ENCODE data around the gene RACGAP1.

Gene RACGAP1

DNA sequence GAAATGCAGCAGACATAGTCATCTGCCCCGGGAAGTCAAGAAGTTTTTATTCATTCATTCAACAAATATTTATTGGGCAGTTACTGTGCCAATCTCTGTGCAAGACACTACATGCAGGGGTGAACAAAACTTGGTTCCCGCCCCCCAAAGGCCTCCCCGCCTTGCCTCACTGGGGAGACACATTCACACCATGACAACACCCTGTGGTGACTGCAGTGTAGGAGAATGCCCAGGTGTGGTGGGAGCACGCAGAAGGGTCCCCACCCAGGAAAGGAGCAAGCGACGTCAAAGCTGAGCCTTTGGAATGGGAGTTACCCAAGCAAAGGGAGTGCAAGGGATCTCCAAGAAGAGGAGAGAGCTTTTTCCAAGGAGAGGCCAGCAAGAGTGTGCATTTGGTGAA lies 54.2 kb downstream of the RACGAP1 start:
- Histone ChIP-seq H3K4me3 (no peak overlapping the region), H3K36me3 (replicated peaks) (no peaks in the 10 kb centered on the region; the same call in 1 of the 2 replicates), H3K9me3 (no peaks in the 10 kb centered on the region), H3K4me1 (peaks cover 5% of the 10 kb centered on the region), H3K27me3 (ENCODE audit: low read depth) (no peaks in the 10 kb centered on the region)
- DNase-seq (ENCODE audit: low spot score in 2 of 2) = no peak
- in situ Hi-C loops (cut with MboI; ENCODE audit: low sequenced_read_pairs) = no loop called here

DNA sequence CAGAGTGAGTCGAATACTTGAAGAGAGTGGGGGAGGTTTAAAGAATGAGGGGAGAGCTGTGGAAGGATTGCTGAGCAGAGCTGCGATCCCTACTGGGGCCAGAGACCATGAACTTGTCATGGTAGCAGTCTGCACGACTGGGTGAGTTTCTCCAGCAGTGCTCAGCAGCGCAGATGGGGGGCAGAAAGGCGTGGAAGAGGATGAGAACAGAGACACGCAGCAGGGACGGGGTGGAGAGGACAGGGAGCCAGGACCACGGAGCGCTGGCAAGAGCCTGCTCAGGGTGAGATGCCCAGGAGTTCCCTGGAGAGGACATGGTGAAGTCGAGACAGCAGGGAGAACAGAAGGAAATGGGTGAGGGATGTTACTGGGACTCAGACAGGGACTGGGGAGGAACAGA lies 54.6 kb downstream of the RACGAP1 start:
- Histone ChIP-seq H3K27me3 (ENCODE audit: low read depth) (no peaks in the 10 kb centered on the region), H3K4me3 (no peak overlapping the region), H3K4me1 (peaks cover 5% of the 10 kb centered on the region), H3K36me3 (replicated peaks) (no peaks in the 10 kb centered on the region; the same call in 1 of the 2 replicates), H3K9me3 (no peaks in the 10 kb centered on the region)
- in situ Hi-C loops (cut with MboI; ENCODE audit: low sequenced_read_pairs) = no loop called here
- DNase-seq (ENCODE audit: low spot score in 2 of 2) = no peak

DNA sequence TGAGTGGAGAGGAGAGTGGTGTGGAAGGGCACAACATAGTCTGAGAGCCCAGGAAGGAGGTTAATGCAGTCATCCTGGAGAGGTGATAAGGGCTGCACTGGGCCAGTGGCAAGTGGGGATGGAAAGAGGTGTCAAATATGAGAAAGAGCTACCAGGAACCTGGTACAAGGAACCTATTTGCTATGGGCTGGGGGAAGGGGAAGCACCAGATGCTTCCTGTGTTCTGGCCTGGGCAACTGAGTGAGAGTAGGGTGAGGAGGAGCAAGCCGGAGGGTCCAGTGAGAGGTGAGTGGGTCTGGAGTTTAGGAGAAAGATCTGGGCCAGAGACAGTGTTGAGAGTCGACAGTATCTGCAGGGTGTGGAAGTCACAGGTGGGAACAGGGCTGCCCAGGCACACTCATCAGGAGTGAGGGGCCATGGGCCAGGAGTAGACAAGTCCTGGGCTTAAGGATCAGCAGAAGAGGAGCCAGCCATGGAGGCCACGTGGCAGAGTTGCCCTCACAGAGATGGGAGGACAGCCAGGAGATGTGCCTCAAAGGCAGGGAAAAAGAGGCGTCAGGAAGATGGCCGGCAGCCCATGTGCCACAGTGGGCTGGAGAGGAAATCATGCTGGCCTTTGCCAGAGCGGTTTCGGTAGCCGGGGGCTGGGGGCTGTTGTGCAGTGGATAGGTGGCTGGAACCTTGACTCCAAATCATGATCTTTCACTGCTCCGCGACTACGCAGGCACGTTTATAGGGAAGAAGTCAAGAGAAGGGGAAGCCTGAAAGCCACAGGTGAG lies 55.5 kb downstream of the RACGAP1 start:
- H3K9me3 ChIP-seq = no peaks in the 10 kb centered on the region
- no peak for DNase-seq (ENCODE audit: low spot score in 2 of 2)
- in situ Hi-C loops (cut with MboI; ENCODE audit: low sequenced_read_pairs) = loop anchor here (5.0 kb wide), 1 partner anchor 97 kb away; no protein-coding TSS in a partner anchor
- no peaks in the 10 kb centered on the region for H3K27me3 ChIP-seq (ENCODE audit: low read depth)
- H3K4me1 ChIP-seq = peaks cover 5% of the 10 kb centered on the region
- no peak overlapping the region for H3K4me3 ChIP-seq
- no peaks in the 10 kb centered on the region; the same call in 1 of the 2 replicates for H3K36me3 ChIP-seq (replicated peaks)

DNA sequence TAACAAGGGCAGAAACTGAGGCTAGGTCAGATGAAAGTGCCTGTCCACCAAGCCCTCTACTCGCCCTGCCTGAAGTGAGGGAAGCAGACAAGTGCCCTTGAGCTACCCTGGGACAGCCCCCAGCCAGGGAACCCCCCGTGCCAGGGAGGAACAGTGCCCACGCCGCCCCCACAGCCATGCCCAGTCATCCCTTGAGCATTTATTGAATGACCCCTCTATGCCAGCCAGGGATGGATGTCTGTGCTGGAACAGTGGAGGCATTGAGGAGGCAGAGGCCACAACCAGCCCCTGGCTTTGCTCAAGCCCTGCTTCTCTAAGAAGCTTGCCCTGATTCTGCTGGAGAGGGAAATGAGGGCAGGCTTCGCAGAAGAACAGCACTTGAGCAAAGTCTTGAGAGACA lies 56.3 kb downstream of the RACGAP1 start:
- Histone ChIP-seq H3K4me1 (peaks cover 5% of the 10 kb centered on the region), H3K27me3 (ENCODE audit: low read depth) (0 out of 2 replicates have a peak, but pooled peaks cover 4% of the 10 kb centered on the region), H3K9me3 (no peaks in the 10 kb centered on the region), H3K36me3 (replicated peaks) (no peaks in the 10 kb centered on the region; the same call in 1 of the 2 replicates), H3K4me3 (no peak overlapping the region)
- DNase-seq (ENCODE audit: low spot score in 2 of 2) = no peak
- in situ Hi-C loops (cut with MboI; ENCODE audit: low sequenced_read_pairs) = loop anchor here (5.0 kb wide), 1 partner anchor 98 kb away; no protein-coding TSS in a partner anchor

DNA sequence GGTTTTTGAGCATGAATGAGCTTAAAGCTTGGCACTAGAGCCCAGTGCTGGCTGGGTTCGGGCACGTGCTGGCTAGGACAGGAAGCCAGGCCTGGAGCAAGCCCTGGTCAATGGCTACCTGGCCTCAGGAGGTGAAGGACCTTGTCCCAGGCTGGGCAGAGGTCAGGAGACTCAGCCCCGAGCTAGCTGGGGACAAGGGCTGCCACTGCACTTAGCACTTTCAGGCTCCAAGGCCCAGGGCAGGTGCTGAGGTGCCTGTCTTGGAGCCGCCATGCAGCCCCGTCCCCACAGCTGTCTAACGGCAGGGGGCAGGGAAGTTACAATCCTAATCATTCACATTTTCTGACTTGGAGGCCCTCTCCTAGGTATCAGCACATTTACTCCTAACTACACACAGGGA lies 56.8 kb downstream of the RACGAP1 start:
- H3K4me3 ChIP-seq = no peak overlapping the region
- in situ Hi-C loops (cut with MboI; ENCODE audit: low sequenced_read_pairs) = loop anchor here (5.0 kb wide), 1 partner anchor 99 kb away; no protein-coding TSS in a partner anchor
- no peaks in the 10 kb centered on the region; the same call in 1 of the 2 replicates for H3K36me3 ChIP-seq (replicated peaks)
- H3K27me3 ChIP-seq (ENCODE audit: low read depth) = 0 out of 2 replicates have a peak, but pooled peaks cover 4% of the 10 kb centered on the region
- DNase-seq (ENCODE audit: low spot score in 2 of 2) = no peak
- no peaks in the 10 kb centered on the region for H3K9me3 ChIP-seq
- H3K4me1 ChIP-seq = peaks cover 5% of the 10 kb centered on the region

DNA sequence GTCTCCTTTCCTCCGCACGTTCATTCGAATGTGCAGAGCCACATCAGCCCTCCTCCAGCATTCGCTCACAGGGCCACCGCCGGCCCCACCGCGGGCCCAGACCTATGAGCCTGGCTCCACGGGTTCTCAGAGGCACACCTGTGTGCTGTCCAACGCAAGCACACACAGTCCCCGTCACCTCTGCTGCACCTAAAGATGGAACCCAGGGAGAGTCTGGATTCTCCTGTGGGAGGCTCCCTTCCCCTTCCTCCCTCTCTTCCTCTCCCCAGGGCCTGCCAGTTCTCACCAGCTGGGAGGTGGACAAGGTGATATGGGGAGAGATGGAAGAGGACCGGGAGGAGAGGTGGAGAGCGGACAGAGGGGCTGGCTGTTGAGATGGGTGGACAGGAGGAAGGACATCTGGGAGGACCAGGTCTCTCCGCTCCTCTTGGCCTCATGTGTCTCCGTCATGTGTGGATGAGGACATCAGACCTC lies 57.5 kb downstream of the RACGAP1 start:
- Histone ChIP-seq H3K27me3 (ENCODE audit: low read depth) (0 out of 2 replicates have a peak, but pooled peaks cover 4% of the 10 kb centered on the region), H3K4me1 (peaks cover 5% of the 10 kb centered on the region), H3K9me3 (no peaks in the 10 kb centered on the region), H3K4me3 (peak overlapping the region; percentile 26), H3K36me3 (replicated peaks) (no peaks in the 10 kb centered on the region; the same call in 1 of the 2 replicates)
- in situ Hi-C loops (cut with MboI; ENCODE audit: low sequenced_read_pairs) = loop anchor here (5.0 kb wide), 1 partner anchor 99 kb away; no protein-coding TSS in a partner anchor
- no peak for DNase-seq (ENCODE audit: low spot score in 2 of 2)

DNA sequence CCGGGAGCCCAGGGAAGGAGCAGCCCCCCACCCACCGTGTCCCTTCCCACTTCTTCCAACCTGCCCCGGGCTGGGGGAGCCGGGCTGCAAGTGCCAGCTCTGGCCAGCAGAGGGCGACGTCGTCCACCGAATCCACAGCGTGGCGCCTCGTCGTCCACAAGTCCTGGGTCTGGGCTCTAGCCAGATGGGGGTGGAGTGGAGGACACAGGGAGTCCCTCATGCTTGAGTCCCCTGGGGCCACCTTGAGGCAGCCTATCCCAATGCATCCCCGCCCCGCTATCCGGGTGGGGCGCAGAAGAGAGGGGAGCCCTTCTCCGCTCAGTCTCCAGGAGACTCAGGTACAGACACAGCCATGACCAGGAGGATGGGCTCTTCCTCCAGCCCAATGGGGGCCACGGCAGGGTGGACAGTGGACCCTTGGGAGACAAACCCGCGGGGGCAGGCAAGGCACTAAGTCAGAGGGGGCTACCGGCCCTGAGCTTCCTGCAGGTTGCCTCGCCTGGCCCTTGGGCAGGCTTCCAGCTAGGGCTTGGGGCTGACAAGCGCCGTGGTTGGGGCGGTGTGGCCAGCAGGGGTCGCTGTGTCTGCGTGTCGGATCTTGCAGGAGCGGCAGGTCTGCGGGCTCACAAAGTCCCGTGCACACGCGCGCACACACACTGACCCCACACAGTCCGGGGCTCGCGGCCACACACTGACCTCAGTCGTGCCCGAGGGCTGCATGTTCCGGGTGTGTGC lies 58.1 kb downstream of the RACGAP1 start:
- Histone ChIP-seq H3K4me1 (peaks cover 5% of the 10 kb centered on the region), H3K27me3 (ENCODE audit: low read depth) (0 out of 2 replicates have a peak, but pooled peaks cover 4% of the 10 kb centered on the region), H3K4me3 (peak overlapping the region; percentile 26), H3K9me3 (no peaks in the 10 kb centered on the region), H3K36me3 (replicated peaks) (no peaks in the 10 kb centered on the region; the same call in 1 of the 2 replicates)
- DNase-seq (ENCODE audit: low spot score in 2 of 2) = peak; percentile 70 to 97
- in situ Hi-C loops (cut with MboI; ENCODE audit: low sequenced_read_pairs) = loop anchor here (5.0 kb wide), 1 partner anchor 100 kb away; no protein-coding TSS in a partner anchor

DNA sequence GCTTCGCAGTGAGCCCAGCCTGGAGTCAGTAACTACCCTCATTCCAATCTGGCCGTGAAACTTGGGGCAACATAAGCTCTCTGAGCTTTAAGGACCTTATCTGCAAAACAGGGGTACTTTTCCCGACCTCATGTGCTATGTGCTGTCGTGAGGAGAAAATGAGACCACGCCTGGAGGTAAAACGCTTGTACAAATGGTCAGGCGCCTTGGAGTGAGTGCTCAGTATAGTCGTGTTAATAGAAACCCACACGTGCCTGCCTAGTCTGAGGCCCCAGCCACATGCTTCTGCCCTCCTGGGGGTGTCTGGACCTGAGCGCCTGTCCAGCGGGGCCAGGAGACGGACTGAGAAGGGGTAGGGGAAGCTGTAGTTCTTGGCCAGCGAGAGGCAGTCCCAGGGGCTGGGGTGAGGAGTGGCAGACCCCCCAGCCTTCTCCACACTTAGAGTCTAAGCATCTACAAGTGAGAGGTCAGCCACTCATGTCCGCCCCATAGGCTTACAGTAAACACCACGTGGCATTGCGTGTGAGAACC lies 58.7 kb downstream of the RACGAP1 start:
- Histone ChIP-seq H3K4me3 (no peak overlapping the region), H3K4me1 (peaks cover 5% of the 10 kb centered on the region), H3K27me3 (ENCODE audit: low read depth) (0 out of 2 replicates have a peak, but pooled peaks cover 4% of the 10 kb centered on the region), H3K9me3 (no peaks in the 10 kb centered on the region), H3K36me3 (replicated peaks) (no peaks in the 10 kb centered on the region; the same call in 1 of the 2 replicates)
- no peak for DNase-seq (ENCODE audit: low spot score in 2 of 2)
- in situ Hi-C loops (cut with MboI; ENCODE audit: low sequenced_read_pairs) = loop anchor here (5.0 kb wide), 1 partner anchor 101 kb away; no protein-coding TSS in a partner anchor

DNA sequence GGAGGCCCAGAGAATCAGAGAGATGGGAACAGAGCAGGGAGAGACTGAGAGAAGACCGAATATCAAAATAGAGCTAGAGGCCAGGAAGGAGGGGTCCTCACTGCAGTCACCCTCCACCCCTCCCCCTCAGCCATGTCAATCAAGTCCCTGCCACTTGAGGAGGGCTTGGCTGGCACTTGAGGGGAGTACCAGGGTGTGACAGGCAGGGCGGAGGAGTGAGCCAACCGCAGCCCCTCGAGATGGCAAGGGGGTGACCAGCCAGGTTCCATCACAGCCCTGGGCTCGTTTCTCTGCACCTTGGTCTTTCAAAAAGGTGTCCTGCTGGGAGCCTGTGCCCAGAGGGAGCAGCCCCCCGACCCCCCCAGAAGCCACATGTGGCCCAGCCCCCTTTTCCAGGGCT lies 59.5 kb downstream of the RACGAP1 start:
- H3K4me1 ChIP-seq = peaks cover 5% of the 10 kb centered on the region
- in situ Hi-C loops (cut with MboI; ENCODE audit: low sequenced_read_pairs) = loop anchor here (5.0 kb wide), 1 partner anchor 101 kb away; no protein-coding TSS in a partner anchor
- no peak for DNase-seq (ENCODE audit: low spot score in 2 of 2)
- no peaks in the 10 kb centered on the region; the same call in 1 of the 2 replicates for H3K36me3 ChIP-seq (replicated peaks)
- 0 out of 2 replicates have a peak, but pooled peaks cover 5% of the 10 kb centered on the region for H3K27me3 ChIP-seq (ENCODE audit: low read depth)
- H3K9me3 ChIP-seq = no peaks in the 10 kb centered on the region
- no peak overlapping the region for H3K4me3 ChIP-seq

DNA sequence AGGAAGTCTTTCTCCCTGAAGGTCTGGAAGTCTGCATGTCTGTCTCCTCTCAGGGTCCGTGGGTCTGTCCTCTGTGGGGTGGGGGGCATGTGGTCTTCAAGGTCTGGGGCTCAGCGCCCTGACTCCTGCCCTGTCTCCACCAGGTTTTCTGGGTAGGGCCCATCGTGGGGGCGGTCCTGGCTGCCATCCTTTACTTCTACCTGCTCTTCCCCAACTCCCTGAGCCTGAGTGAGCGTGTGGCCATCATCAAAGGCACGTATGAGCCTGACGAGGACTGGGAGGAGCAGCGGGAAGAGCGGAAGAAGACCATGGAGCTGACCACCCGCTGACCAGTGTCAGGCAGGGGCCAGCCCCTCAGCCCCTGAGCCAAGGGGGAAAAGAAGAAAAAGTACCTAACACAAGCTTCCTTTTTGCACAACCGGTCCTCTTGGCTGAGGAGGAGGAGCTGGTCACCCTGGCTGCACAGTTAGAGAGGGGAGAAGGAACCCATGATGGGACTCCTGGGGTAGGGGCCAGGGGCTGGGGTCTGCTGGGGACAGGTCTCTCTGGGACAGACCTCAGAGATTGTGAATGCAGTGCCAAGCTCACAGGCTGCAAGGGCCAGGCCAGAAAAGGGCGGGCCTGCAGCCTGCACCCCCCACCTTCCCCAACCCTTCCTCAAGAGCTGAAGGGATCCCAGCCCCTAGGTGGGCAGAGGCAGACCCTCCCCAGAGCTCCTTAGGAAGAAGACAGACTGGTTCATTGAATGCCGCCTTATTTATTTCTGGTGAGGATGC lies 60.3 kb downstream of the RACGAP1 start:
- DNase-seq (ENCODE audit: low spot score in 2 of 2) = no peak

DNA sequence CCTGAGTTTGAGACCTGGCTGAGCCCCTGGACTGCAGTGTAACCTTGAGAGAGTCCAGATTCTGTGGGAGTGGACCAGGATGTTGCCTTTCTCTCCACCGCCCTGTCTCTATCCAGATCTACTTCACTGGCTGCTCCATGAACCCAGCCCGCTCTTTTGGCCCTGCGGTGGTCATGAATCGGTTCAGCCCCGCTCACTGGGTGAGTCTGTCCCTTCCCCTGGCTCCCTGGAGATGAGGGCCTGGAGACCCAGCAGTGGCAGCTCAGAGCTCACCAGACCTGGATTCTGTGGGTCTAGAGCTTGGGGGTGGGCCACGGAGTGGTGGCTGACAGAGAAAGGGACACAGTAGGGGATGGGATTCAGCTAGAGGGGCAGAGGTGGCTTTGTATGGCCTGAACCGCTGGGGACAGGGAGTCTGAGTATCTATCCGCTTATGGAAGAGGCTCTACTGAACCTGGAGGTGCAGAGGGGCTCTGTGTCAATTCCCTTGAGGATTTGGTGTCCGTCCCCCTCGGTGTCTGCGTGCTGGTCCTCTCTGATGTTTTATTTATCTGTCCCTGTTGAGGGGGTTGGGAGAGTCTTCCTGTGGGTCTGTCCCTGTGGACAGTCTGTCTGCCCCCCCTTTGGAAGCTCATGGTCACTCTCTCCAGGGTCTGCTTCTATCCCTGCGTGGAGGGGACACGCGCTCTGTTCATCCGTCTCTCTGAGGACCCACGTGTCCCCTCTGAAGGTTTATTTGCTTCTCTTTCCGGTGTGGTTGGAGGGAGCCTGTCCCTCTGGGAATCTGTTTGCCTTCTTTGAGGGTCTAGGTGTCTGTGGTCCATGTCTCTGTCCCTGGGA lies 61.1 kb downstream of the RACGAP1 start:
- Histone ChIP-seq H3K4me1 (peaks cover 5% of the 10 kb centered on the region), H3K36me3 (replicated peaks) (no peaks in the 10 kb centered on the region; the same call in 1 of the 2 replicates), H3K9me3 (no peaks in the 10 kb centered on the region), H3K27me3 (ENCODE audit: low read depth) (peaks cover 7% of the 10 kb centered on the region; the same call in 1 of the 2 replicates), H3K4me3 (no peak overlapping the region)
- in situ Hi-C loops (cut with MboI; ENCODE audit: low sequenced_read_pairs) = no loop called here
- no peak for DNase-seq (ENCODE audit: low spot score in 2 of 2)

More for the DNA sequence above, 60.3 kb downstream of the RACGAP1 start:
- H3K9me3 ChIP-seq = no peaks in the 10 kb centered on the region
- H3K4me1 ChIP-seq = peaks cover 5% of the 10 kb centered on the region
- in situ Hi-C loops (cut with MboI; ENCODE audit: low sequenced_read_pairs) = loop anchor here (5.0 kb wide), 1 partner anchor 102 kb away; no protein-coding TSS in a partner anchor
- H3K27me3 ChIP-seq (ENCODE audit: low read depth) = peaks cover 7% of the 10 kb centered on the region; the same call in 1 of the 2 replicates
- H3K4me3 ChIP-seq = no peak overlapping the region
- no peaks in the 10 kb centered on the region; the same call in 1 of the 2 replicates for H3K36me3 ChIP-seq (replicated peaks)

Measured in HAP-1 (cell line).